Gastrocnemius medialis (tissue), 4 donors: ENCODE measurements around the gene RAB3GAP1. TPM values are rescaled to one million over a fixed set of nuclear protein-coding genes. Genes with fewer than 3 reads are reported as not detected.

Source experiments
- ATAC-seq, 2 donors: fragments of 150-250 bp; one replicate each; pipeline ENCODE4 v1.9.1; 2016
- DNase-seq, 2 donors: peaks; one replicate each; pipeline ENCODE4 v3.0.0-alpha.2; 2019
- H3K27ac ChIP-seq, 4 donors: fragments of 200-600 bp; sonication (generic); 1 replicate in 1 of 4; 2 replicates in 3 of 4; pipeline ENCODE4 v1.5.1; 2016 to 2018; ENCODE audit warnings: mild to moderate bottlenecking in 2 of 4, moderate library complexity in 1 of 4
- H3K27me3 ChIP-seq, 3 donors: fragments of 200-600 bp; sonication (generic) in 2 of 3; 1 replicate in 1 of 3; 2 replicates in 2 of 3; pipeline versions ENCODE4 v1.5.1 to v1.6.0; 2016 to 2019; ENCODE audit warnings: mild to moderate bottlenecking in 1 of 3, moderate library complexity in 1 of 3
- H3K36me3 ChIP-seq, 2 donors: fragments of 200-600 bp; sonication (generic) in 1 of 2; one replicate each; pipeline ENCODE4 v1.5.1; 2017 to 2018
- H3K4me1 ChIP-seq, 2 donors: fragments of 200-600 bp; sonication (generic) in 1 of 2; one replicate each; pipeline ENCODE4 v1.5.1; 2016 to 2017; ENCODE audit warnings: mild to moderate bottlenecking in 2 of 2
- H3K4me3 ChIP-seq, 4 donors: fragments of 200-600 bp; sonication (generic) in 3 of 4; 1 replicate in 1 of 4; 2 replicates in 3 of 4; pipeline ENCODE4 v1.5.1; 2016 to 2019; ENCODE audit warnings: mild to moderate bottlenecking in 2 of 4
- H3K9me3 ChIP-seq, 3 donors: fragments of 200-600 bp; sonication (generic) in 2 of 3; 1 replicate in 1 of 3; 2 replicates in 2 of 3; pipeline ENCODE4 v1.5.1; 2016 to 2019
- CTCF ChIP-seq, 5 experiments: fragments of 450-650 bp in 3 of 5; fragments of 200-600 bp in 2 of 5; sonication (generic) in 2 of 5; IDR thresholded peaks in 4 of 5; conservative IDR thresholded peaks in 1 of 5; 1 replicate in 4 of 5; 2 replicates in 1 of 5; pipeline ENCODE4 v1.5.1; 2016 to 2019; ENCODE audit warnings: antibody characterized with exemption in 5 of 5, mild to moderate bottlenecking in 3 of 5, moderate library complexity in 3 of 5
- POLR2A ChIP-seq, 2 donors: fragments of 450-650 bp; IDR thresholded peaks; one replicate each; pipeline ENCODE4 v1.6.1; 2017; ENCODE audit warnings: antibody characterized with exemption in 2 of 2, mild to moderate bottlenecking in 2 of 2, moderate library complexity in 2 of 2
- in situ Hi-C, 4 donors: fragments of 200-750 bp; cut with MboI; loops; one replicate each; pipeline versions ENCODE4 v1.15.0 to v1.8.0; 2017; ENCODE audit warnings: low sequenced_read_pairs in 4 of 4
- intact Hi-C: fragments of 100-400 bp; cut with DNase I; formaldehyde crosslinking; loops from one replicate; pipeline ENCODE4 v1.15.1; 2023; ENCODE audit warnings: low total_unique reads
- total RNA-seq, 4 donors: library from RNA; depleted of rRNA; stranded (reverse); fragments of >200 nt; gene quantifications; one replicate each; pipeline versions ENCODE4 v1.1.0 to v1.2.3, GENCODE V29; 2016

Gene RAB3GAP1
- total RNA-seq, 4 donors from 2014 or later: 44.3 to 51.7 (median 46.5) TPM

- TF ChIP-seq CTCF (IDR thresholded peaks at IDR 0.05 in 4 of 5, conservative IDR thresholded peaks at IDR 0.05 in 1 of 5): no peak
- TF ChIP-seq POLR2A (IDR thresholded peaks at IDR 0.05): no peak
- DNase-seq (no peak), ATAC-seq (no peak)
- no peaks in the 10 kb centered on the region for H3K9me3 ChIP-seq
- peaks cover 21 to 22% of the 10 kb centered on the region in 2 donors for H3K4me1 ChIP-seq
- no peak overlapping the region for H3K4me3 ChIP-seq
- H3K27ac ChIP-seq: no peak overlapping the region
- peaks cover 0 to 14% of the 10 kb centered on the region in 2 donors for H3K36me3 ChIP-seq
- H3K27me3 ChIP-seq: no peaks in the 10 kb centered on the region
- intact Hi-C loops (no loop called here), in situ Hi-C loops (loop anchor here in 1 of 4 donors (10.0 kb wide), 1 partner anchor 145 kb away; the partner anchor contains the start of gene CCNT2)
Observed at GRCh38 chr2:135059577-135059976, 7.5 kb downstream of the RAB3GAP1 start.

DNA sequence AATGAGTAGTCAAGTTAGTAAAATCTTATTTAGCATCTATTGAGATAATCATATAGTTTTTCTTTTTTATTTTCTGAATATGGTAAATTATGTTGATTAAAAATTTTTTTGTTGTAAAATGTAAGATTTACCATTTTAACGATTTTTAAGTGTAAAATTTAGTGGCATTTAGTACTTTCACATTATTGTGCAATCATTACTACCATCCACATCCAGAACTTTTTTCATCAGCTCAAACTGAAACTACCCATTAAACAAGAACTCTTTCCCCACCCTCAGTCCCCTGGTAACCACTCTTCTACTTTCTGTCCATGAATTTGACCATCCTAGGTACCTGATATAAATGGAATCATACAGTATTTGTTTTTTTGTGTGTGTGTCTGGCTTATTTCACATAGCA, 11.1 kb downstream of the RAB3GAP1 start:
- no peak overlapping the region for H3K4me3 ChIP-seq
- ATAC-seq (no peak), DNase-seq (no peak)
- peak overlapping the region in 1 of 4 donors; percentile 10 for H3K27ac ChIP-seq
- in situ Hi-C loops: no loop called here
- peaks cover 14 to 21% of the 10 kb centered on the region in 2 donors for H3K4me1 ChIP-seq
- intact Hi-C loops: no loop called here
- peaks cover 0 to 14% of the 10 kb centered on the region in 2 donors for H3K36me3 ChIP-seq
- H3K27me3 ChIP-seq: no peaks in the 10 kb centered on the region
- no peaks in the 10 kb centered on the region for H3K9me3 ChIP-seq
- TF ChIP-seq POLR2A (IDR thresholded peaks at IDR 0.05) (no peak), CTCF (IDR thresholded peaks at IDR 0.05 in 4 of 5, conservative IDR thresholded peaks at IDR 0.05 in 1 of 5) (no peak)

DNA sequence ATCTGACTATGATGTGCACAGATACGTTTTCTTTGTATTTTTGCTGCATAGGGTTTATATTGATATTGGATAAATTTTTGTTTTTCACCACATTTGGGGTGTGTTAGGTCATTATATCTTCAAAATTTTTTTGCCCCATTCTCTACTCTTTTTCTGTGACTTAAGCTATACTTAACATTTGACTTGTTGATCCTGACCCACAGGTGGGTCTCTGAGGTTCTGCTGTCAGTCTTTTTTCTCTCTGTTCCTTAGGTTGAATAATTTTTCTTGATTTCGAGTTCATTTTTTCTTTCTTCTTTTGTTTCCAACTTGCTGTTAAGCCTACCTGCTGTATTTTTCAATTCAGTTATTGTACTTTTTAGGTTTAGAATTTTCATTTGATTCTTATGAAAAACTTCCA, 12.1 kb downstream of the RAB3GAP1 start:
- no peak for TF ChIP-seq POLR2A (IDR thresholded peaks at IDR 0.05)
- TF ChIP-seq CTCF (IDR thresholded peaks at IDR 0.05 in 4 of 5, conservative IDR thresholded peaks at IDR 0.05 in 1 of 5): no peak
- ATAC-seq: no peak
- DNase-seq: no peak
- Histone ChIP-seq H3K9me3 (no peaks in the 10 kb centered on the region), H3K4me3 (no peak overlapping the region), H3K36me3 (peaks cover 0 to 14% of the 10 kb centered on the region in 2 donors), H3K27me3 (no peaks in the 10 kb centered on the region), H3K27ac (peak overlapping the region in 1 of 4 donors; percentile 10), H3K4me1 (peaks cover 14 to 21% of the 10 kb centered on the region in 2 donors)
- in situ Hi-C loops: no loop called here
- intact Hi-C loops: no loop called here

GRCh38 chr2:135066710-135067109, 14.6 kb downstream of the RAB3GAP1 start:
- Histone ChIP-seq H3K27me3 (no peaks in the 10 kb centered on the region), H3K36me3 (peaks cover 0 to under 1% of the 10 kb centered on the region in 2 donors), H3K4me3 (no peak overlapping the region), H3K9me3 (no peaks in the 10 kb centered on the region), H3K4me1 (peaks cover 13 to 17% of the 10 kb centered on the region in 2 donors), H3K27ac (no peak overlapping the region)
- intact Hi-C loops: no loop called here
- in situ Hi-C loops: no loop called here
- TF ChIP-seq CTCF (IDR thresholded peaks at IDR 0.05 in 4 of 5, conservative IDR thresholded peaks at IDR 0.05 in 1 of 5) (no peak), POLR2A (IDR thresholded peaks at IDR 0.05) (no peak)
- DNase-seq: no peak
- no peak for ATAC-seq
